ENCODE data around the gene GPA33. TPM values are rescaled to one million over a fixed set of nuclear protein-coding genes. Genes with fewer than 3 reads are reported as not detected.
"Not testable (repeated sequence)": the region's sequence is repeated elsewhere in the genome, so short reads cannot be mapped to it uniquely, and the experiment has no call there.

The GPA33 gene
- total RNA-seq, 2 experiments from 2014 or later, result 1.8 to 1.9 TPM

DNA sequence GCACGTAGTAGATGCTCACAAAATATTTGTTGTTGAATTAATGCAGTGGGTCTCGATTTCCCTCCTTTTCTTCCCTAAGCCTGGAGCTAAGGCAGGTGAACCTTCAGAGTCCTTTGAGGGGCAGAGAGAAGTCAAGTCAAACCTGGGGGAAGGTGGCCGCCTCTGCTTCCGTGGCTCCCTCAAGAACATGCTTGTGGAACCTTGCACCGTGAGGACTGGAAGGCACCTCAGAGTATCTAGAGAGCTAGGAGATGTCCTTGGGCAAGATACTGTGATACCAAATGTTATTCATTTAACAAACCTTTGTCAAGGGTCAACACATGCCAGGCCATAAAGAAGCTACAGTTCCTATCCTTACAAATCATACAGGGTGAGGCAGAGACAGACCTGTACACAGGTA, 38.3 kb downstream of the GPA33 start:
- no peaks in the 10 kb centered on the region for H3K9me3 Mint-ChIP-seq
- intact Hi-C loops (cut with micrococcal nuclease), result no loop called here

DNA sequence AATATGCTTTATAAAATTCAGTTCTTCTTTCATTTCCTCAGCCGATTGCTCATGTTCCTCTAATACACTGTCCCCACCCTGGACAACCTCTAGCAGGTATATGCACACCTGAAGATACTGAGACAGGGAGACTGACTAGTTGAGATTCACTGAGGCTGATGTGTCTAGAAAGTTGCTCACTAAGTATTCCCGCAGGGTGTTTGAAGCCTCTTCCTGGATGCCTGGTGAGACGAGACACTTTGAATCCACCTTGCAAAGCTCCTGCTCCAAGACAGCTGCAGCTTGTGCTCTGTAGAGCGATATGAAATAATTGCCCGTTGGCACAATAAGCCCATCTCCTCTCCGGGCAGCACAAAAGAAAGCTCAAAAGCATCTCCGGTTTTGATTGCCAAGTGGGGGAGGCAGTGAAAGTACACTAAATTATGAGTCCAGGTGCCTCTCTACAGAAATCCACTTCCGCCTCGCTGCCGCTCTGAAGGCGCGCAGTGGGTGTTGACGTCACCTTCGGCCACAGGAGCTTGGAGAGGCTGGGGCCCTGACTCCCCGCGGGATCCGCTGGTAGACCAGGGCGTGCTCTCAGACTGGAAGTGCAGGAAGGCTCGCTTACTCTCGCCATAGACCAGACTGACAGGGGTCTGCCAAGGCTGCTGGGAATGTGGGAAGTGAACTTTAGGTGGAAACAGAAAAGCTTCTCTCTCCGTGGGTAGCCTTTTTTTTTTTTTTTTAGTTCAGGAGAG, 46.3 kb downstream of the GPA33 start:
- Mint-ChIP-seq H3K27ac (peak overlapping the region; percentile 70), H3K27me3 (peaks cover 8% of the 10 kb centered on the region), H3K36me3 (no peaks in the 10 kb centered on the region), H3K9me3 (no peaks in the 10 kb centered on the region), H3K4me3 (peak overlapping the region; percentile 72), H3K4me1 (ENCODE audit: low read depth) (peaks cover 15% of the 10 kb centered on the region)
- POLR2A ChIA-PET, result interaction anchor here (0.5 to 1.4 kb wide), 2 partner anchors 176 to 202 kb away, joined by 3 read pairs; no protein-coding TSS in a partner anchor
- intact Hi-C loops (cut with micrococcal nuclease), result loop anchor here (1.0 to 5.0 kb wide), 2 partner anchors 73 to 132 kb away; no protein-coding TSS in a partner anchor
- CTCF ChIA-PET, result interaction anchor here (0.9 to 2.5 kb wide), 5 partner anchors 8 to 134 kb away, joined by 3 to 32 read pairs (median 5); no protein-coding TSS in a partner anchor
- DNase-seq, result peak; percentile 88

More for the DNA sequence above, 38.3 kb downstream of the GPA33 start:
- ChIA-PET CTCF (interaction anchor here (0.6 to 18.6 kb wide), 4 partner anchors 8 to 141 kb away, joined by 3 to 918 read pairs (median 4); no protein-coding TSS in a partner anchor), POLR2A (no interaction called here)
- no peak for DNase-seq
- Mint-ChIP-seq H3K36me3 (peaks cover 3% of the 10 kb centered on the region), H3K27me3 (no peaks in the 10 kb centered on the region), H3K27ac (no peak overlapping the region), H3K4me3 (no peak overlapping the region), H3K4me1 (ENCODE audit: low read depth) (no peaks in the 10 kb centered on the region)

GRCh38 chr1:167033646-167034045, 56.5 kb downstream of the GPA33 start:
- DNase-seq, result no peak
- H3K4me1 Mint-ChIP-seq (ENCODE audit: low read depth), result no peaks in the 10 kb centered on the region
- H3K9me3 Mint-ChIP-seq, result no peaks in the 10 kb centered on the region
- H3K36me3 Mint-ChIP-seq, result no peaks in the 10 kb centered on the region
- no peak overlapping the region for H3K4me3 Mint-ChIP-seq
- H3K27me3 Mint-ChIP-seq, result peaks cover 2% of the 10 kb centered on the region
- CTCF ChIA-PET, result interaction anchor here (1.0 to 1.1 kb wide), 2 partner anchors 25 to 123 kb away, joined by 3 to 5 read pairs; no protein-coding TSS in a partner anchor
- intact Hi-C loops (cut with micrococcal nuclease), result no loop called here
- POLR2A ChIA-PET, result no interaction called here
- no peak overlapping the region for H3K27ac Mint-ChIP-seq

- DNase-seq; POLR2A ChIA-PET; CTCF ChIA-PET; intact Hi-C loops (cut with micrococcal nuclease); H3K27ac Mint-ChIP-seq; H3K36me3 Mint-ChIP-seq; H3K4me1 Mint-ChIP-seq (ENCODE audit: low read depth); H3K9me3 Mint-ChIP-seq; H3K4me3 Mint-ChIP-seq: not testable (repeated sequence)
- peaks cover 23% of the 10 kb centered on the region for H3K27me3 Mint-ChIP-seq
These were observed 60.6 kb downstream of the GPA33 start for GRCh38 chr1:167029553-167029952.

GRCh38 chr1:167022384-167022783, 67.8 kb downstream of the GPA33 start:
- ChIA-PET CTCF (interaction anchor here (1.4 kb wide), 1 partner anchor 113 kb away, joined by 5 read pairs; no protein-coding TSS in a partner anchor), POLR2A (no interaction called here)
- H3K4me1 Mint-ChIP-seq (ENCODE audit: low read depth), result no peaks in the 10 kb centered on the region
- no peak for DNase-seq
- no peaks in the 10 kb centered on the region for H3K9me3 Mint-ChIP-seq
- intact Hi-C loops (cut with micrococcal nuclease), result no loop called here
- H3K27me3 Mint-ChIP-seq, result peaks cover 12% of the 10 kb centered on the region
- no peaks in the 10 kb centered on the region for H3K36me3 Mint-ChIP-seq
- H3K4me3 Mint-ChIP-seq, result no peak overlapping the region
- H3K27ac Mint-ChIP-seq, result no peak overlapping the region

DNA sequence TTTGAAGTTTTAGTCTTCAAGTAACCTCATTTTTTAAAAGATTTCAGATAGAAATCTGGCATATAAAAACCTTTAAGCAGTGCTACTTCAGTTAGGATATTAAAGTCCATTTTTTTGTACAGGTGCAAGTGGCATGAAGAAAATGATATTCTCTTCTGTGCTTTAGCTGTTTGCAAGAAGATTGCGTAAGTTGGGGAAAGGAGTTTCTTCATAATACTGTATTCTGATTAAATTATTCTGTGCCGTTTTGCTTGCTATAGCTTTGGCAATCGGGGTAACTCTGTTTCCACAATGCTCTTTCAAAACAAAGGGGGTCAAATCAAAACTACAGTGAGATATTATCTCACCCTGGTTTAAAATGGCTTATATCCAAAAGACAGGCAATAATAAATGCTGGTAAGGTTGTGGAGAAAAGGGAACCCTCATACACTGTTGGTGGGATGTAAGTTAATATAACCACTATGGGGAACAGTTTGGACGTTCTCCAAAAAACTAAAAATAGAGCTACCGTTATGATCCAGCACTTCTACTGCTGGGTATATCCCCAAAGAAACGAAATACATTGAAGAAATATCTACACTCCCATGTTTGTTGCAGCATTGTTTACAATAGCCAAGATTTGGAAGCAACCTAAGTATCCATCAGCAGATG, 74.0 kb downstream of the GPA33 start:
- ChIA-PET CTCF (no interaction called here), POLR2A (no interaction called here)
- intact Hi-C loops (cut with micrococcal nuclease), result no loop called here
- Mint-ChIP-seq H3K27ac (no peak overlapping the region), H3K36me3 (no peaks in the 10 kb centered on the region), H3K4me1 (ENCODE audit: low read depth) (no peaks in the 10 kb centered on the region), H3K27me3 (peaks cover 10% of the 10 kb centered on the region), H3K9me3 (no peaks in the 10 kb centered on the region), H3K4me3 (no peak overlapping the region)
- DNase-seq, result no peak

- H3K4me1 Mint-ChIP-seq (ENCODE audit: low read depth), result no peaks in the 10 kb centered on the region
- no peaks in the 10 kb centered on the region for H3K36me3 Mint-ChIP-seq
- CTCF ChIA-PET, result no interaction called here
- POLR2A ChIA-PET, result no interaction called here
- no peak overlapping the region for H3K4me3 Mint-ChIP-seq
- no peak for DNase-seq
- H3K9me3 Mint-ChIP-seq, result no peaks in the 10 kb centered on the region
- peaks cover 10% of the 10 kb centered on the region for H3K27me3 Mint-ChIP-seq
- intact Hi-C loops (cut with micrococcal nuclease), result no loop called here
- H3K27ac Mint-ChIP-seq, result no peak overlapping the region
These were observed 76.9 kb downstream of the GPA33 start for GRCh38 chr1:167013108-167013929.

DNA sequence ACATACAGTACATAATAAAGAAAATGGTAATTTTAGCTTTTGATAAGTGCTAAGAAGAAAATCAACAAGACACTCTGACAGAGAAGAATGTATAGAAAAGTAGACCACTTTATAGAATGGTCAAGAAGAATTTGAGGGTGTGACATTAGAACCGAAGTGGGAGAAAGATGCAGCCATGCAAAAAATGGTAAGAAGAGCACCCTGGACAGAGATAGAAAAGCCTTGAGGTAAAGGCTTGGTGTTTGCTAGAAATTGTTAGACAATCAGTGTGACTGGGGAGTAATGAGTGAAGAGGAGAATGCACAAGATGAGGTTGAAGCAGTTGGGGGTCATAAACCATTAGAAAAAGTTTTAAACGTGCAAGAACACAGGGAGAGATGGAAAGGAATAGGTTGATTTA, 77.6 kb downstream of the GPA33 start:
- H3K4me1 Mint-ChIP-seq (ENCODE audit: low read depth), result no peaks in the 10 kb centered on the region
- H3K9me3 Mint-ChIP-seq, result no peaks in the 10 kb centered on the region
- no peak overlapping the region for H3K27ac Mint-ChIP-seq
- ChIA-PET POLR2A (no interaction called here), CTCF (interaction anchor here (0.7 kb wide), 1 partner anchor 46 kb away, joined by 4 read pairs; no protein-coding TSS in a partner anchor)
- H3K27me3 Mint-ChIP-seq, result peaks cover 10% of the 10 kb centered on the region
- intact Hi-C loops (cut with micrococcal nuclease), result no loop called here
- no peak overlapping the region for H3K4me3 Mint-ChIP-seq
- no peaks in the 10 kb centered on the region for H3K36me3 Mint-ChIP-seq
- DNase-seq, result no peak

DNA sequence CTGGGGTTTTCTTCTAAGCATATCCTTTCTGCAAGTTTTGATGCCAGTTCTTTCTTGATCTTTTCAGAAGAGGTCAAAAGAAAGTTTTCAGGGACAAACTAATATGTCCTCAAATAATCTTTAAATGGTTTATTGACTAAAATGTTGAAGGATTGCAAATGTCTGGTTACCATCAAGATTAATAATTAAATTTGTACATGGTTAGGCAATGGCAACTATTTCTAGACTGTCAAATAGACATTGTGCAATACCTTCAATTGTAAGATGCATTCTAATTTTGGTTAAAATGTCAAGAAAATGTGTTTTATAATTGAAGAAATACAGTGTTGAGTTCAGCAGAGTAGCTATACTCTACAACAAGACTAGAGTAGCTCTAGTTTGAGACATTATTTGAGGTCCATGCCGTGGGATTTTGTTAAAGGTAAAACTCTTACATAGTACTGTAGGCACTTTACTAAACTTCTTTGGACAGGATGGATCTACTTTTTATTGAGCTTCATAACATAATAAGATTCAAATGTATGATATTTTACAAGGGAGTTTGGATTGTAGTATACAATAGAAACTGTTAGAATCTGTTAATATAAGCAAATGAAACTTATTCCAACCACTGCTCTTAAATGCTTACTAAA, 78.5 kb downstream of the GPA33 start:
- H3K27me3 Mint-ChIP-seq, result peaks cover 13% of the 10 kb centered on the region
- CTCF ChIA-PET, result interaction anchor here (0.6 to 0.7 kb wide), 2 partner anchors 24 to 47 kb away, joined by 3 to 4 read pairs; no protein-coding TSS in a partner anchor

DNA sequence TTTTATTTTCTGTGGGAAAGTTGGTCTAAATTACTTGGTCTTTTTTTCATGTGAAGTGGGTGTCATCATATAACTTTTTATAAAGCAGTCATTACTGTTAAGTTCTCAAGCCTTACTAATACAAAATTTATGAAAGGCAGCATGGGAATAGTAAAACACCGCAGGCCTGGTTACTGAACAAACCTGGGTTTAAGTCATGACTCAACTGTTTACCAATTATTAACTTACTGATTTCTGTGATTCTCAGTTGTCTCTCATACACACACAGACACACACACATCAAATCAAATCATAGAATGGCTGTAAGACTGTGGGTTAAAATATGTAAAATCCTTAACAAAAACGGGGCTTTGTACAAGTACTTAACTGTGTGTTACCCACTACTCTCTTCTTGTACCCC, 86.5 kb downstream of the GPA33 start:
- peaks cover 4% of the 10 kb centered on the region for H3K9me3 Mint-ChIP-seq
- ChIA-PET CTCF (no interaction called here), POLR2A (no interaction called here)
- peaks cover 4% of the 10 kb centered on the region for H3K27me3 Mint-ChIP-seq
- intact Hi-C loops (cut with micrococcal nuclease), result no loop called here
- H3K36me3 Mint-ChIP-seq, result no peaks in the 10 kb centered on the region
- no peak for DNase-seq
- peaks cover 9% of the 10 kb centered on the region for H3K4me1 Mint-ChIP-seq (ENCODE audit: low read depth)
- no peak overlapping the region for H3K27ac Mint-ChIP-seq
- H3K4me3 Mint-ChIP-seq, result no peak overlapping the region

More for the DNA sequence above, 78.5 kb downstream of the GPA33 start:
- Mint-ChIP-seq H3K4me1 (ENCODE audit: low read depth) (no peaks in the 10 kb centered on the region), H3K36me3 (no peaks in the 10 kb centered on the region), H3K4me3 (no peak overlapping the region), H3K27ac (no peak overlapping the region), H3K9me3 (no peaks in the 10 kb centered on the region)
- DNase-seq, result no peak
- intact Hi-C loops (cut with micrococcal nuclease), result no loop called here
- POLR2A ChIA-PET, result no interaction called here
